8988T (cell line): ENCODE measurements around the gene MYPN.
"Not testable (repeated sequence)": the region's sequence is repeated elsewhere in the genome, so short reads cannot be mapped to it uniquely, and the experiment has no call there.

Experiments used
- DNase-seq: peaks from one replicate; pipeline ENCODE4 v3.0.0; 2011

MYPN gene

GRCh38 chr10:68233046-68233445 is 123.8 kb downstream of the MYPN start:
- no peak for DNase-seq

DNA sequence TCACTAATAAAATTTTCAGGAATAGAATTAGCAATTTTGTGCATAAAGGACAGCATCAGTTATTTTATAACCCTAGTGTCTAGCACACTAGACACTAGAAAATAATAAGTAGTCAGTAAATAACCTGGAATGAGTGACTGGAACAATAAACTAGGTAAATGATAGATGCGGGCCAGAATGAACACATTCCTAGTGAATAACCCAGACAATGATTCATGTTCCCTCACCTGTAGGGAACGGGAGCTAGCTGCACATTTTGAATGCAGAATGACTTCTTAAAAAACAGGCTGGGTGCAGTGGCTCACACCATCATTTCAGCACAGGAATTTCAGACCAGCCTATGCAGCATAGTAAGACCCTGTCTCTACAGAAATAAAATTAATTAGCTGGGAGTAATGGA is 125.8 kb downstream of the MYPN start:
- no peak for DNase-seq

GRCh38 chr10:68235581-68235980 is 126.3 kb downstream of the MYPN start:
- no peak for DNase-seq

DNA sequence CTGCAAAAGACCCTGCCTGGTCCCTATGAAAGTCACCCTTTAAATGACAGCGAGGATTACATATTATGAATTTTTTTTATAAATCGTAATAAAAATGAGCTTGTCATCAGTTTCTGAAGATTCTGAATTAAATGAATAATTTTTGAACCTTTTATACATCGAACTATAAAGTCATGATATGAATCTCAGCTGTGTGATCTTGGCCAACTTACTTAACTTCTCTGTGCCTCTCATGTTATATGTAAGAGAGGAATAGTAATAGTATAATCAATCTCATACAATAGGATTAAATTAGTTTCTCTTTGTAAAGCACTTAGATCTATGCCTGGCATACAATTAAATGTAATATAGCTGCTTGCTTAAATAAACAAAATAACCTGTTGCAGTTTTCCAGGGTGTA is 127.9 kb downstream of the MYPN start:
- DNase-seq = no peak

GRCh38 chr10:68238371-68238770 is 129.1 kb downstream of the MYPN start:
- DNase-seq = no peak

GRCh38 chr10:68239069-68239468 is 129.8 kb downstream of the MYPN start:
- DNase-seq = no peak

DNA sequence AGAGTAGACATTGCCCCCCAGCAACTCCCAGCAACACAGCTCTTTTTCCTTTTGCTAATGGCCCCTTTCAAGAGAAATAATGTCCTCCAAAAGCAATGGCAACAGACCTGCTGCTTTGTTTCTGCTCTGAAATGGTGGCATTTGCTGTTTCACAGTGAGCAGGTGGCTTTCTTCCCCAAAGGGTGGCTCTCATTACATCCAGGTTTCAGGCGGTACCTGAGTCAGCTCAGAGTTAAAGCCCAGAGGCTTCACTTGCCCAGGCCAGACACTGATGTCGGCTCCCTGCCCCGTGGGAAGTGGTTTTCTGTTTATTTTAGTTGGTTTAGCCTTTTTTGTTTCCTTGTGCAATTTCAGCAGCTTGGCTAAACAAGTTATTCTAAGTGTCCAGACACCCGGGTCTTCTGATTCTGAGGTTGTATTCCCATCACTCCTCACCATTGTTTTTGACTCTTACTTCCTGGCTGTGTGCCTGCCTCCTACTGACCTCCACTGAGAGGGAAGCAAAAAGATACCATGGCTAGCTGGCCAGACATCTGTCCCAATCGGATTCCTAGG is 130.4 kb downstream of the MYPN start:
- DNase-seq = no peak

- no peak for DNase-seq
Measured at GRCh38 chr10:68242051-68242450, 132.8 kb downstream of the MYPN start.

GRCh38 chr10:68246397-68246796 is 137.1 kb downstream of the MYPN start:
- not testable (repeated sequence) for DNase-seq

DNA sequence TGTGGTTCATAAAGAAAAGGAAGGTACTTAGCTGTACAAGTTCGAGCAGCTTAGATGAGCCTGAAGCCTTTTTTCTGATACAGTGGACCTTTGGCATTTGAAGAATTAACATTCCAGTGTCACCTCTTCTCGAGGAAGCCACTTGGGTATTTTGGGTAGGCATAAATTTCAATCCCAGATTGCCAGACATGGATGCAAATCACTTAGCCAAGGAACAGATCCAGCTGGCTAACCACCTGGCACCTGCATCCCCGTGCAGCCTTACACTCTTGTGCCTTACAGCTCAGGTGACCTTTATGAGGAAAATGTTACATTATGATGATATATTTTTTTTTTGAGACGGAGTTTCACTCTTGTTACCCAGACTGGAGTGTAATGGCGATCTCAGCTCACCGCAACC is 138.6 kb downstream of the MYPN start:
- DNase-seq = no peak

GRCh38 chr10:68249297-68249696 is 140.0 kb downstream of the MYPN start:
- no peak for DNase-seq

DNA sequence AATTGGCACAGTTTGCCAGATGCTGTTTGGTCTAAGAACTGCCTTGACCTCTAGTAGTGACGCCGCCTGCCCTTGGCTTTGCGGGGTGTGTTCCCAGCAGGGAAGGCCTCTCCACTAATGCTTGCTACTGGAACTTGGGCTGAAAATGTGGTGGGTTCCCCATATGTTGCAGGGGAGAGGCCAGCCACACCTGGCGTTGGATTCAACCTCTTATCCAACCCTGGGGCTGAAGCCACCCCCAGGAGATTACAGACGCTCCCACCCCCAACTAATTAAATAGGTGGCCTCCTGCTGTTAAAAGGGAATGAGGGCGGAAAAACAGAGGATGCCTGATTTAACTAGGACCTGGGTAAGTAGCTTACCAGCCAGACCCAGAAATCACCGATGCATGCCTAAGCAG is 141.9 kb downstream of the MYPN start:
- DNase-seq = no peak

DNA sequence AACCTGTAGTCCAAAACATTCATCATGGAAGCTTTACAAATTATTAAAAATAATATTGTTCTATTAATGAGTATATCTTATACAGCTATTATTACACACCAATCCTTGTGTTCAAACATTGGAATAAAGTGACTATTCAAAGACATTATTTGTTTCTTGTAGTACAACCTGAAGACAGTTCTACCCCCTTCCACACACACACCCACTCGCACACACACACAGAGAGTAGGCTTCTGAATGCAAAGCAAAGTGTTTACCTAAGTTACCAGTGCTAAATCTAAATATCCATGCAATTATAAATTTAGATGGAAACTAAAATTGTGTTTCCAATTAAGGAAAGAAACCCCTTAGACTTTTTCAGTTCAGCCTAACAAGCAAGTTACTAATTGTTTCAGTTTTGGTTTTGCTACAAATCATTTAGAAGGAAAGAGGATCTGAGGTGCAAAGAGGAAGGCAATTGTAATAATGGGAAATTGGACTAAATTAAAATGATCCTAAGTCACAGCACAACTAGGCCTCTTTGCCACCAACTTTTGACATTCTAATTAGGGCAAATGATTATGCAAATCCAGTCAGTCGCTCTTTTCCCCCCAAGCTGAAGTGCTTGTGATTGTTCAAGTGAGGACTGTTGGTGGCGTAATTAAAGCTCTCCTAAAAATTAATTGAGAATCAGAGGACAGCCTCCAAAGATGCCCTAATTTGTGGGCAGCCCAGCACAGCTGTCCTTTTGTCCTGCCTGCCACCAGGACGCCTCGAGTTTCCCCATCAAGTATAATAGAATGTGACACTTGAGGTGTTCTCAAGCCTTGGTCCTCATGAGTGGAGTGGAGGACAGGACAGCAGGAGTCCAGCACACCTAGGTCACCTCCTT is 142.6 kb downstream of the MYPN start:
- no peak for DNase-seq

GRCh38 chr10:68253346-68253745 is 144.1 kb downstream of the MYPN start:
- DNase-seq = no peak

DNA sequence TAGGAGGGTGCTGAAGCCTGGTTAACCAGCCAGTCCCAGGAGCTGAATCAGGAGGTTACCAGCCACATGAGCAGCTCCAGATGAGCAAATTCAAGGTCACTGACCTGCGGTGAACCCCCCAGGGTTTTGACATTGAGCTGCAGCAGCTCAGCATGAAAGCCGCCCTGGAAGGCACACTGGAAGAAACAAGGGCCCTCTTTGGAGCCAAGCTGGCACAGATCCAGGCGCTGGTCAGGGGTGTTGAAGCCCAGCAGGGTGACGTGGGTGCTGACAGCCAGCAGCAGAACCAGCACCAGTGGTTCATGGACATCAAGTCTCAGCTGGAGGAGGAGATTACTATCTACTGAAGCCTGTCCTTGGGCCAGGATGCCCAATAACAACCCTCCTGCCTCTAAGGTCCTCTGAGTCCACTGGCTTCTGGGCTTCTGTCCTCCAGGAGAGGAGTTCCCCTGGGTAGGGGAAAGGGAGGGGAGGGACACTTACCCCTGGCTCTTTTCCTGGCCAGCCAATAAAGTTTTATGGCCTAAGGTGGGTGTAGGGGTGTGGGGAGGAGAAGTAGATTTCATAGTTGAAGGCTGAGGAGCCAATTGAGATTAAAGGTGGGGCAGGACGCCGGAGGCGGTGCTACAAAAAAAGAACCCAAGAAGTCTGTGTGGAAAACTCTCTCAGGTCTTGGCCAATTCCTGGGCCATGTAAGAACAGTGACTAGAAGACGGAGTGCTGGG is 152.0 kb downstream of the MYPN start:
- no peak for DNase-seq
